Spleen (tissue), 7 donors: ENCODE results near the gene STOM.

Experiments
- CTCF ChIP-seq, 11 experiments: fragments of 200-600 bp in 7 of 11; fragments of 450-650 bp in 4 of 11; sonication (generic) in 4 of 11; IDR thresholded peaks in 8 of 11; conservative IDR thresholded peaks in 3 of 11; 1 replicate in 7 of 11; 2 replicates in 4 of 11; pipeline versions ENCODE4 v1.4.0 to v1.8.0; 2016 to 2021; ENCODE audit warnings: antibody characterized with exemption in 11 of 11, inconsistent platforms in 4 of 11, mild to moderate bottlenecking in 1 of 11
- POLR2A ChIP-seq, 3 donors: fragments of 450-650 bp; IDR thresholded peaks; one replicate each; pipeline ENCODE4 v1.5.1; 2017; ENCODE audit warnings: antibody characterized with exemption in 3 of 3, mild to moderate bottlenecking in 1 of 3
- POLR2AphosphoS5 ChIP-seq, 3 donors: sonication (generic); formaldehyde crosslinking; IDR thresholded peaks; one replicate each; pipeline ENCODE4 v1.5.1; 2017; ENCODE audit warnings: antibody characterized with exemption in 3 of 3
- donor health status: DM: no; HTN: no; CAD: no; lungs with moderate emphysema.
- donor health status: DM: no; HTN: no; CAD: no.
- donor health status: DM: no; HTN: no; CAD: no.

- no peak for TF ChIP-seq CTCF (IDR thresholded peaks at IDR 0.05 in 8 of 11, conservative IDR thresholded peaks at IDR 0.05 in 3 of 11)
- TF ChIP-seq POLR2A (IDR thresholded peaks at IDR 0.05) = no peak
- no peak for TF ChIP-seq POLR2AphosphoS5 (IDR thresholded peaks at IDR 0.05)
These were observed 20.3 kb upstream of the STOM start for GRCh38 chr9:121390372-121390771.
